Measurements from ENCODE around the gene ICA1.
"Not testable (repeated sequence)": the region's sequence is repeated elsewhere in the genome, so short reads cannot be mapped to it uniquely, and the experiment has no call there.

Gene ICA1

GRCh38 chr7:8114175-8114574, 147.8 kb downstream of the ICA1 start:
- no peak overlapping the region for H3K4me3 Mint-ChIP-seq
- peaks cover 38 to 40% of the 10 kb centered on the region in 2 donors for H3K4me1 Mint-ChIP-seq (ENCODE audit: low read depth in 2 of 2)
- H3K27me3 Mint-ChIP-seq: no peaks in the 10 kb centered on the region
- H3K9me3 Mint-ChIP-seq: no peaks in the 10 kb centered on the region
- ATAC-seq (replicated peaks) (peak; percentile 59), DNase-seq (no peak)
- H3K27ac Mint-ChIP-seq: peak overlapping the region; percentile 25 to 55
- peaks cover 3% of the 10 kb centered on the region for H3K36me3 Mint-ChIP-seq (ENCODE audit: insufficient read depth)

GRCh38 chr7:8113184-8113583, 148.8 kb downstream of the ICA1 start:
- H3K36me3 Mint-ChIP-seq (ENCODE audit: insufficient read depth): peaks cover 3% of the 10 kb centered on the region
- ATAC-seq (replicated peaks) (no peak), DNase-seq (no peak)
- H3K9me3 Mint-ChIP-seq: no peaks in the 10 kb centered on the region
- peak overlapping the region in 1 of 2 donors; percentile 41 for H3K27ac Mint-ChIP-seq
- H3K4me1 Mint-ChIP-seq (ENCODE audit: low read depth in 2 of 2): peaks cover 34 to 40% of the 10 kb centered on the region in 2 donors
- H3K4me3 Mint-ChIP-seq: no peak overlapping the region
- no peaks in the 10 kb centered on the region for H3K27me3 Mint-ChIP-seq

GRCh38 chr7:8112685-8113084, 149.3 kb downstream of the ICA1 start:
- Mint-ChIP-seq H3K27ac (no peak overlapping the region), H3K36me3 (ENCODE audit: insufficient read depth) (peaks cover 3% of the 10 kb centered on the region), H3K4me1 (ENCODE audit: low read depth in 2 of 2) (peaks cover 34 to 40% of the 10 kb centered on the region in 2 donors), H3K4me3 (no peak overlapping the region), H3K9me3 (no peaks in the 10 kb centered on the region), H3K27me3 (no peaks in the 10 kb centered on the region)
- DNase-seq (no peak), ATAC-seq (replicated peaks) (no peak)

- Mint-ChIP-seq H3K27me3 (no peaks in the 10 kb centered on the region), H3K9me3 (no peaks in the 10 kb centered on the region), H3K4me3 (no peak overlapping the region), H3K4me1 (ENCODE audit: low read depth in 2 of 2) (peaks cover 30% of the 10 kb centered on the region in 2 donors), H3K36me3 (ENCODE audit: insufficient read depth) (peaks cover 3% of the 10 kb centered on the region), H3K27ac (no peak overlapping the region)
- ATAC-seq (replicated peaks) (no peak), DNase-seq (no peak)
Measured at GRCh38 chr7:8111282-8111960, 150.5 kb downstream of the ICA1 start.

GRCh38 chr7:8109196-8110022, 152.6 kb downstream of the ICA1 start:
- ATAC-seq (replicated peaks): no peak
- Mint-ChIP-seq H3K4me1 (ENCODE audit: low read depth in 2 of 2) (peaks cover 31 to 33% of the 10 kb centered on the region in 2 donors), H3K36me3 (ENCODE audit: insufficient read depth) (peaks cover 3% of the 10 kb centered on the region), H3K4me3 (no peak overlapping the region), H3K27ac (no peak overlapping the region), H3K27me3 (no peaks in the 10 kb centered on the region), H3K9me3 (no peaks in the 10 kb centered on the region)
- no peak for DNase-seq

GRCh38 chr7:8105449-8106095, 156.4 kb downstream of the ICA1 start:
- DNase-seq: no peak
- Mint-ChIP-seq H3K27ac (peak overlapping the region; percentile 84 to 89), H3K4me3 (no peak overlapping the region), H3K9me3 (peaks cover 0 to 6% of the 10 kb centered on the region in 2 donors), H3K4me1 (ENCODE audit: low read depth in 2 of 2) (peaks cover 24 to 25% of the 10 kb centered on the region in 2 donors), H3K36me3 (ENCODE audit: insufficient read depth) (no peaks in the 10 kb centered on the region), H3K27me3 (no peaks in the 10 kb centered on the region)
- ATAC-seq (replicated peaks): peak; percentile 64

- Mint-ChIP-seq H3K27me3 (no peaks in the 10 kb centered on the region), H3K36me3 (ENCODE audit: insufficient read depth) (no peaks in the 10 kb centered on the region), H3K4me1 (ENCODE audit: low read depth in 2 of 2) (peaks cover 24 to 25% of the 10 kb centered on the region in 2 donors), H3K4me3 (no peak overlapping the region), H3K27ac (peak overlapping the region in 1 of 2 donors; percentile 63), H3K9me3 (peaks cover 9 to 10% of the 10 kb centered on the region in 2 donors)
- no peak for ATAC-seq (replicated peaks)
- no peak for DNase-seq
Measured at GRCh38 chr7:8103282-8103681, 158.7 kb downstream of the ICA1 start.

- not testable (repeated sequence) for H3K36me3 Mint-ChIP-seq (ENCODE audit: insufficient read depth); H3K27ac Mint-ChIP-seq; H3K27me3 Mint-ChIP-seq; DNase-seq; ATAC-seq (replicated peaks); H3K4me3 Mint-ChIP-seq
- Mint-ChIP-seq H3K4me1 (ENCODE audit: low read depth in 2 of 2) (peaks cover 20 to 24% of the 10 kb centered on the region in 2 donors), H3K9me3 (peaks cover 11 to 14% of the 10 kb centered on the region in 2 donors)
Measured at GRCh38 chr7:8101292-8101691, 160.7 kb downstream of the ICA1 start.

GRCh38 chr7:8094164-8095140, 167.5 kb downstream of the ICA1 start:
- Mint-ChIP-seq H3K27ac (no peak overlapping the region), H3K4me3 (no peak overlapping the region)

GRCh38 chr7:8092140-8092539, 169.8 kb downstream of the ICA1 start:
- H3K4me1 Mint-ChIP-seq (ENCODE audit: low read depth in 2 of 2): peaks cover 1 to 4% of the 10 kb centered on the region in 2 donors
- no peaks in the 10 kb centered on the region for H3K27me3 Mint-ChIP-seq
- peaks cover 0 to under 1% of the 10 kb centered on the region in 2 donors for H3K9me3 Mint-ChIP-seq
- no peak for DNase-seq
- peaks cover 8% of the 10 kb centered on the region for H3K36me3 Mint-ChIP-seq (ENCODE audit: insufficient read depth)
- ATAC-seq (replicated peaks): no peak
- no peak overlapping the region for H3K4me3 Mint-ChIP-seq
- H3K27ac Mint-ChIP-seq: no peak overlapping the region

More at GRCh38 chr7:8094164-8095140, 167.5 kb downstream of the ICA1 start:
- no peak for DNase-seq
- H3K27me3 Mint-ChIP-seq: no peaks in the 10 kb centered on the region
- no peak for ATAC-seq (replicated peaks)
- peaks cover 4% of the 10 kb centered on the region for H3K36me3 Mint-ChIP-seq (ENCODE audit: insufficient read depth)
- H3K9me3 Mint-ChIP-seq: peaks cover 2 to 14% of the 10 kb centered on the region in 2 donors
- H3K4me1 Mint-ChIP-seq (ENCODE audit: low read depth in 2 of 2): peaks cover 1 to 4% of the 10 kb centered on the region in 2 donors

- H3K36me3 Mint-ChIP-seq (ENCODE audit: insufficient read depth): peaks cover 19% of the 10 kb centered on the region
Measured at GRCh38 chr7:8089036-8089780, 172.8 kb downstream of the ICA1 start.

GRCh38 chr7:8086239-8086638, 175.7 kb downstream of the ICA1 start:
- Mint-ChIP-seq H3K27me3 (no peaks in the 10 kb centered on the region), H3K4me1 (ENCODE audit: low read depth in 2 of 2) (peaks cover 2 to 8% of the 10 kb centered on the region in 2 donors), H3K4me3 (no peak overlapping the region), H3K27ac (no peak overlapping the region), H3K36me3 (ENCODE audit: insufficient read depth) (peaks cover 25% of the 10 kb centered on the region), H3K9me3 (no peaks in the 10 kb centered on the region)
- no peak for DNase-seq
- ATAC-seq (replicated peaks): no peak

More at GRCh38 chr7:8089036-8089780, 172.8 kb downstream of the ICA1 start:
- Mint-ChIP-seq H3K9me3 (no peaks in the 10 kb centered on the region), H3K4me3 (no peak overlapping the region), H3K4me1 (ENCODE audit: low read depth in 2 of 2) (peaks cover 3 to 7% of the 10 kb centered on the region in 2 donors), H3K27me3 (no peaks in the 10 kb centered on the region), H3K27ac (no peak overlapping the region)
- no peak for DNase-seq
- ATAC-seq (replicated peaks): no peak

Data from effector memory CD8-positive, alpha-beta T cell (primary cell).